GM19438 (cell line): ENCODE data around the gene CDC42BPA.

Experiments
- ATAC-seq: cut with Tn5 transposase; IDR thresholded peaks from one replicate; pipeline ENCODE4 v1.9.1; 2021; ENCODE audit warnings: low read depth; ENCODE audit not compliant: unreplicated experiment

The CDC42BPA gene

DNA sequence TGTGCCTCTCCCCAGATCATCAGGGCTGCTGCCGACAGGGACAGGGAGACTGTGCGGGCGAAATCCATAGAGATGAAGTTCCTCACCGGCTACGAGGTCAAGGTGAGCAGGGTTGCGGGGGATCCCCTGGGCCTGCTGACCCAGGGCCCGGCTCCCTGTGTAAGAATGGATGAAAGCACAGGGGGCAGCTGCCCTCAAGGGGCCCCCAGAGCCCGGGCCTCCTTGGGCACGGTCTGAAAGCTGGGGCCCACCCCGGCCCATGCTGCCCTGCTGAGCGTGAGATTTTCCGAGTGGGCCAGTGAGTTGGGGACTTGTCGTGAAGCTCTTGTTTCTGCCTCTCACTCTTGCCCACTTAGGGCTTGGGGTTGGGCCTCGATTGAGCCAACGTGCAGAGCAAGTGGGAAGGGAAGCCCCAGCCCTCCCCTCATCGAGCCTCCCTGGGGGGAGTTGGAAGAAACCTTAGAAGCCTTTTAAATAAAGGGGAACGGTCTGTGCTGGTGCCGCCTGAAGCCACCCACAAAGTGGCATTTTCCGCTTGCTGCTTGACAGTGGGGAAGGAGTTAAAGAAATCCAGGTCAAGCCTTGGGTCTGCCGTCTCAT is 333.0 kb downstream of the CDC42BPA start:
- ATAC-seq = no peak

DNA sequence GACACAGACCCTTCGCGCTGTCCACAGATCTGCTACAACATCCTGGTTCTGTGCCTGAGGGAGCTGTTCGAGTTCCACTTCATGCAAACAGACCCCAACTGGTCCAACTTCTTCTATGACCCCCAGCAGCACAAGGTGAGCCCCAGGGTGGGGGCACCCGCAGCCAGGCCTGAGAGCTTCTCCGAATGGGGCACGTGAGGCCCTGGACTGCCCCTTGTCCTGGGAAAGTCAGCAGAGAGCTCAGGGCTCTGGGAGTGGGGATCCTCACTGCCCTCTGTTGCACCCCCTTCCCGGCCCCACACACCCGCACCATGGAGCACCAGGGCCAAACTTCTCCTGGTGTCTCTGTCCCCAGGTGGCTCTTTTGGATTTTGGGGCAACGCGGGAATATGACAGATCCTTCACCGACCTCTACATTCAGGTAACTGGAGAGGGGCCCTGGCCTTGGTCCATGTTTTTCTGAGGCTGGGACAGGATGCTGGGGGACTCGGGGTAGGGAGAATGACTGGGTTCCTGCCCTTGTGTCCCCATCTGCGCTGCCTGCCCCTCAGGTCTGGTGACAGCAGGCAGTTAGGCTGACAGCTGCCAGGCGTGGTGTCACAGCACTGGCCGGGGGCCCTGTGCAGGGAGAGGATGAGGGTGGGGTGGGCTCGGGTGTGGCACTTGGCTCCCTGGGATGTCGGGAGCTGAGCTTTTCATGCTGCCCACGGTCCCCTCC is 333.6 kb downstream of the CDC42BPA start:
- ATAC-seq = no peak

DNA sequence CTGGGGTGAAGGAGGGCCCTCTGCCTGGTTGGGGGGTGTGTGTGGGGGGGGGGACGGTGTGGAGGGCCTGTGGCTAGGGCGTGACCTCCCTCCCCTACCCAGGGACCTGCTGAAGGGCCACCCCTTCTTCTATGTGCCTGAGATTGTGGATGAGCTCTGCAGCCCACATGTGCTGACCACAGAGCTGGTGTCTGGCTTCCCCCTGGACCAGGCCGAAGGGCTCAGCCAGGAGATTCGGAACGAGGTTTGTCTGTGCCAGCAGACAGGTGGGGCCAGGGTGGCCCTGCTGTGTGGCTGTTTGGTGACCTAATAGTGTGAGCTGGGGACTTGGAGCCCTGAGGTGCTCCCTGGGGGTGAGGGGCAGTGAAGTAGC is 334.3 kb downstream of the CDC42BPA start:
- no peak for ATAC-seq

DNA sequence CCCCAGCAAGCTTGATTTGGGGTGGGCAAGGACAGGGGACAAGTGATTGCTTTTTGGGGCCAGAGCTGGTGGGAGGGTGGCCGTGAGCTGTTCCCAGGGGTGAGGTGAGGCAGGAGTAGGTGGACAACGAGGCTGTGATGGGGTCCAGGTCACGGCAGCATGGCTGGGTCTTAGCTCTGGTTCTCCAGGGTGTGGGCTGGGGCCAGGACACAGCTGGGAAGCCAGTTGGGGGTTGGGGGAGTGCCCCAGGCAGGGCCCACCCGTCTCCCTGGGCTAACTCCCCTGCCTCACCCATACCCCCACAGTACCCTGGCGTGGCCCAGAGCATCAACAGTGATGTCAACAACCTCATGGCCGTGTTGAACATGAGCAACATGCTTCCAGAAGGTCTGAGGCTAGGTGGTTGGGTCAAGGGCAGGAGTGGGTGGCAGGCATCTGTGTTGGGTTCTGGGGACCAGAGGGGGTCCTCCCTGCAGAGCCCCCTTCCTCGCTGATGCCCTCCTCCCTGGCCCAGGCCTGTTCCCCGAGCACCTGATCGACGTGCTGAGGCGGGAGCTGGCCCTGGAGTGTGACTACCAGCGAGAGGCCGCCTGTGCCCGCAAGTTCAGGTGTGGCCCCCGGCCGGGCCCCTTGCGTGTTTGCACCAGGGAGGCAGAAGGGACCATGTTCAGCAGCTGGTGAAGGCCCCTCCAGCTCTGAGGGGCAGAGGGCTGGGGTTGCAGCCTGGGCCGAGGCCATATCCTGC is 334.9 kb downstream of the CDC42BPA start:
- ATAC-seq = no peak

DNA sequence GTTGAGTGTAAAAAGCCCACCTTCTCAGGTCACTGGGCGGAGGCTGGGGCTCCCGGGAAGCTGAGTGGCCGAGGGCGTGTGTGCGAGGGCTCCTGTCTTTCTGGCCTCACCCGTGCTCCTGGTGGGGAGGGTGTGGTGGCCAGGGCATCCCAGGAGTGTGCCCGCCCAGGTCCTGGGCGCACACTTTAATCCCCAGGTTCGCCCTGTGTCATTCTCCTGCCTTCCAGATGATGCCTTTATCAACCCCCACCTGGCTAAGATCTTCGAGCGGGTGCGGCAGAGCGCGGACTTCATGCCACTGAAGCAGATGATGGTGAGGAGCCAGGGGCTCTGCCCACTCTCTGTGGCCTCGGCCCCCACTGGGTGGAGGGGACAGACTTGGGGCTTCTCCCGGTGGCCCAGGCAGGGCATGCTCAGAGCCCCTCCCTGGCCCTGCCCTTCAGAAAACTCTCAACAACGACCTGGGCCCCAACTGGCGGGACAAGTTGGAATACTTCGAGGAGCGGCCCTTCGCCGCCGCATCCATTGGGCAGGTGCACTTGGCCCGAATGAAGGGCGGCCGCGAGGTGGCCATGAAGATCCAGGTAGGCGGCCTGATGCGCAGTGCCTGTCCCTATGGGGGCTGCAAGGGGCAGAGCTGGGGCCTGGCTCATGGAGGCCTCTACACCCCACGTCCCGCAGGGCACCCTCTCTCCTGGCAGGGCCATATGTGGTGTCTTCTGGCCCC is 335.7 kb downstream of the CDC42BPA start:
- no peak for ATAC-seq

DNA sequence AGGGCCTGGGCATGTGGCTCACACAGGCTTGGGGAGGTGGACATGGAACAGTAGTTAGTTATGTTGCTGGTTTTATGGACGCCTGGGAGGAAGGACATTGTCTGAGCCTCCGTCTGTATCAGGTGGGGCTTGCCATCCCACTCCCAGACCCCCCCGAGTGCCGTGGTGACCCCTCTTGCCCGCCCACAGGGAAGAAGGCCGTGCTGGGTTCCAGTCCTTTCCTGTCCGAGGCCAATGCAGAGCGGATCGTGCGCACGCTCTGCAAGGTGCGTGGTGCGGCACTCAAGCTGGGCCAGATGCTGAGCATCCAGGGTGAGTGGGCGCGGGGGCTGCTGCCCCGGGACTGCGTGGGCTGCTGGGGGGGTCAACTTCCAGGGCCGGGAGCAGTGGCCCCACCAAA is 336.5 kb downstream of the CDC42BPA start:
- no peak for ATAC-seq

DNA sequence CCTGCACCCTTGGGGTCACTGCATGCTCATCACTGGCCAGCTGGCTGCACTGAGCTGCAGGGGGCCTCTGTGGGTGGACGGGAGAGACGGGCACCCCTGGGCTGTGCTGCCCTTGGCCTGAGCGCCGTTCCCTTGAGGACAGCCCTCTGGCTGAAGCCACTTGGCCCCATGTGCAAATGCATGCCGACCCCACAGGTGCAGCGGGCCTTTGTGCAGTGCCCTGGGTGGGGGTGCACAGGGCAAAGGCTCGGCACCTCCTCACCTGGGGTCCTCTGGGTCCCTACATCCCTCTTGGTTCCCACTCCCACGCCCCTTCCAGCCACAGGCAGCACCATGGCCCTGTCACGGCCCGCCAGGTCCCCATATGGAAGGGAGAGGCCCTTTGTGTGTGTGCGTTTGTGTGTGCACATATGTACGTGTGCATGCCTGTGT is 336.9 kb downstream of the CDC42BPA start:
- ATAC-seq = no peak

DNA sequence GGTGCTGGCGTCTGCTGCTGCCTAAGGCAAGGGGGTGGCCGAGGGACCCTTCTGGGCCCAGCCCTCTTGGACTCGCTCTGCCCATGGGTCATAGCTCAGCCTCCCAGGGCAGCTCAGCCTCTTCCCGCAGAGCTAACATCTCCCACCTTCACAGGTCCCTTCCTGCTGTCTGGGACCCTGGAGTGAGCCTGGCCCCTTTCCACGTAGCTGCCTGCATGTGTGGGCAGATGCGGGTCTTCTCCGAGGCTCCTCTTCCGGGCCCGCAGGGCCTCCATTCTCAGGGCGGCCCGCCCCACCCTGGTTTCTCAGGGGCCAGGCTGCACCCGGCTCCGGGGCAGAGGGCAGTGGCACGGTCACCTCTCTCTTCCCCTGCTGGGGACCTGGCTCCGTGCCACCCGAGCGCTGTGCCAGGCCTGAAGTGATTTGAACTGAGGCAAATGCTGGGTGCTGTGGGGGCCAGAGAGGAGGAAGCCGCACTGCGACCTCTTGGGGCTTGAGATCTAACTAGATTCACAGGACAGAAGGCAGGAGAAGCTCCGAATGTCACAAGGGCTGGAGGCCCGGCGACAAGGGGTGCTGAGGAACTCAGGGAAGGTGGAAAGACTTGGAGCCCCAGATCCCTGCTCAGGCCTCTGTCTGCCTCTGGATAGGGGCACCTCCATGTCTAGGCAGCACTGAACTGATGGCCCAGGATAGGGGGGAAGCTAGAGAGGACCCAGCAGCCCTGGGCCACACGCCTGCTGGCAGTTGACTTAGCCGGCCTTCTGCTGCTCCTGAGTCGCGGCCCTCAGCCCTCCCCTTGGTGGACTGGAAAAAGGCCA is 337.5 kb downstream of the CDC42BPA start:
- ATAC-seq = no peak

DNA sequence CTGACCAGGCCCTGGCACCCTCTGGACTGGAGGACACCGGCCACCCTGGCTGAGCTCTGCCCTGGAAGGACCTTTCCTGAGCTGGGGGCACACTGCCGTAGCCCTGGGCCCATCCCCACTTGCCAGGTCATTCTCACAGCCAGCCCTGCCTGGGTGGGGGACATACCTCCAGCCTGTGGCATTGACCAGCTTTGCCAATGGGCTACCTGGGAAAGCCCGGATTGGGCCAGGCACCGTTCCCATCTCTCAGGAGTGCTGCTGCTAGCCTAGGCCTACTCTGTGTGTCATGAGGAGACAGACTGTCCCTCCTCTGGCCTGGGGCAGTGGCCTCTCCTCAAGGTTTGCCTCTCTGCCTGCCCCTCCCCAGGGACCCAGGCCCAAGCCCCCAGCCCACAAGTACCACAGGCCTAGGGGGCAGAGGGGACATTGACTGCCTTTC is 338.2 kb downstream of the CDC42BPA start:
- no peak for ATAC-seq

DNA sequence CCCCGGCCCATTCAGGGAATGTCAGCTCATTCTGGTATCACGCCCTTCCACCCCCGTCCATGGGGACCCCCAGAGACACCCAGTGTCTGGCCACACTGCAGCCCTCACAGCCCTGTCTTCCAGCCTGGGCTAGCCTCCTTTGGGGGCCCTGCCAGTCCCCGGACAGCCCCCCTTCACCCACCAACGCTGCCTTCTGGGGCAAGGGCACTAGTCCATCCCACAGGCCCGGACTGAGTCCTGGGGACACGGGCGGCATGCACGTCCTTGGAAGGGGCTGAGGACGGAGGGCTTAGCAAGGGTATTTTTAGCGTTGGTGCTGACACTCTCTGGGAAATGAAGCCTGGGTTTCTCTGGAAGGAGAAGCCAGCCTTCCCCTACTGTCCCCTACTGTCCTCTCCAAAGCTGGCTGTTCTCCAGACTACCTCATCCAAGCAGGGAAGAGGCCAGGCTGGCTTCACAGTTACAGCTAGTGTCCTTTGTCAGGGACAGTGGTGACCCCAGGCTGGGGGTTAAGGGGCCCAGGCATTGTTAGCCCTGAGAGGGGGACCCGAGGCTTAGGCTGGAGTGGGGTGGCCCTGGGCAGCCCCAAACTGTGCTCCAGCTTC is 338.7 kb downstream of the CDC42BPA start:
- no peak for ATAC-seq

DNA sequence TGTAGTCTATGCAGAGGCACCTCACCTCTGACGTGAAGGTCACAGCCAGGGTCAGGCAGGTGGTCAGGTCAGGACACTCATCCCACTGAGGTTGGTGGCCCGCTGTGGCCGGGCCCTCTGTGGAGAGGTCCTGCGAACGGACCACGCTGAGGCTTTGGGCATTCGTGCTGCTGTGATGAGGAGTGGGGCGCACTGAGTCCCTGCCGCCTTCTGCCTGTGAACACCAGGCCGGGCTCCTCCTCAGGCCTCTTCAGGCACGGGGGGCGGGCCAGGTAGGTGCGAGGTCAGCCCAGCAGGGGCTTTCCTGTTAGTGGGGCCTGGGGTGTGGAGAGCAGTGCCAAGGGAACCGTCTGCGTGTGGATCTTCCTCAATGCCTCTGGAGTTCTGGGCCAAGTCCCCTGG is 339.2 kb downstream of the CDC42BPA start:
- no peak for ATAC-seq

DNA sequence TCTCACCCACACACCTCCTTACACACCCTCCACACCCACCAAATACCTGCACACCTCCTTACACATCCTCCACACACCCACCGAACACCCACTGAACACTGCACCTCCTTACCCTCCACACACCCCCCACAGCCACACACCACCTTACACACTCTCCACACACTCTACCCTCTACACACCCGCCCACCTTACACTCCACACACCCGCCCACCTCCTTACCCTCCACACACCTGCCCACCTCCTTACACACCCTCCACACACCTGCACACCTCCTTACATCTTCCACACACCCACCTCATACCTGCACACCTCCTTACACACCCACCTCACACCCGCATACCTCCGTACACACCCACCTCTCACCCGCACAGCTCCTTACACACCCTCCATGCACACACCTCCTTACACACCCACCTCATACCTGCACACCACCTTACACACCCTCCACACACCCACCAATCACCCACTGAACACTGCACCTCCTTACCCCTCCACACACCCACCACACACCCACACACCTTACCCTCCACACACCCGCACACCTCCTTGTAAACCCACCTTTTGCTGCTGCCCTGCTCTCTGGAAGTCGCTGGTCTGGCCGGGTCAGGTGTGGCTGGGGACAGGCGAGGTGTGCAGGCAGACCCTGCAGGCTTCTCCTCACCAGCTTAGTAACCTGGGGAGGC is 339.7 kb downstream of the CDC42BPA start:
- ATAC-seq = no peak

DNA sequence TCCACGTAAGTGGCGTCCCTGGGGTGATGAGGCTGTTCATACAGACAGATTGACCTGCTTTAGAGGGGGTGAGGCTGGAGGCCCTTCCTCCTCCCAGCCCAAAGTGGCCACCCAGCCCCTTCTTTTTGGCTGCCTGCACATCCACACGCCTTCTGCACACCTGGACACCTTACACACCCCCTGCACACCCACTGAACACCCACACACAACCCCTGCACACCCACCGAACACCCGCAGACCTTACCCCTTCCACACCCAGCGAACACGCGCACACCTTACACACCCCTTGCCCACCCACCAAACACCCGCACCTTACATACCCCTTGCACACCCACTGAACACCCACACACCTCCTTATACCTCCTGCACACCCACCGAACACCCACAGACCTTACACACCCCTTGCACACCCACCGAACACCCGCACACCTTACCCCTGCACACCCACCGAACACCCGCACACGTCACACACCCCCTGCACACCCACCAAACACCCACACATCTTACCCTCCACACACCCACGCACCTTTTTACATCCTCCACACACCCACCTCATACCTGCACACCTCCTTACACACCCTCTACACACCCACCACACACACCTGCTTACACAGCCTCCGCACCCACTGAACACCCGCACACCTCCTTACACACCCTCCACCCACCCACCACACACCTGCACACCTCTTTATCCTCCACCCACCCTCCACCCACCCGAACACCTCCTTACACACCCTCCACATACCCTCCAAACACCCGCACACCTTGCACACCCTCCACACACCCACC is 340.5 kb downstream of the CDC42BPA start:
- no peak for ATAC-seq

DNA sequence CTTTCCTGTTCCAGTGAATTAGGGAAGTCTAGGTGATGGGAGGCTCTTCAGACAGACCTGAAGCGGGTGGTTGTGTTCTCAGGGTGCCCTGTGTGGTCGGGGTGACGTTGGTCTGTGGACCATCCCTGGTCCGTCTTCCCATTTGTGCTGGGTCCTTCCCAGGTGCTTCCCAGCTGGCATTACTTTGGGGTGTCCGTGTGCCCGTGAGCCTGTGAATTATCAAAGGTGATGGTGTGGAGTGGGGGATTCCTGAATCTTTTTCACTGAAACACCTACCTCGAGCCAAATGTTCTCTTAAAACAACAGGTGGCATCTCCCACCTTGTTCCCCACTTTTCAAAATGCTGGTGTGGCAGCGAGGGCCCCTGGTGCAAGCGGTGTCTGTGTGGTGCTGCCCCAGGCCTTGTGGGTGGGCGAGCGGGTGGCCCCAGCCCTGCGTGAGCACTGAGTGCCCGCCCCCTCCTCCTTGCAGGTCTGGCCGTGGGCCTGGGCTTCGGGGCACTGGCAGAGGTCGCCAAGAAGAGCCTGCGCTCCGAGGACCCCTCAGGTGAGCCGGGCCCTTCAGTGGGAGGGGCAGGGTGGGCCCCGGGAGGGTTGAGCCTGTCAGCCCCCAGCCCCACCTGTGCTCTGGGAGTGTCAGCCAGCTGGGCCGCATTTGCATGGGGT is 341.2 kb downstream of the CDC42BPA start:
- ATAC-seq = no peak

DNA sequence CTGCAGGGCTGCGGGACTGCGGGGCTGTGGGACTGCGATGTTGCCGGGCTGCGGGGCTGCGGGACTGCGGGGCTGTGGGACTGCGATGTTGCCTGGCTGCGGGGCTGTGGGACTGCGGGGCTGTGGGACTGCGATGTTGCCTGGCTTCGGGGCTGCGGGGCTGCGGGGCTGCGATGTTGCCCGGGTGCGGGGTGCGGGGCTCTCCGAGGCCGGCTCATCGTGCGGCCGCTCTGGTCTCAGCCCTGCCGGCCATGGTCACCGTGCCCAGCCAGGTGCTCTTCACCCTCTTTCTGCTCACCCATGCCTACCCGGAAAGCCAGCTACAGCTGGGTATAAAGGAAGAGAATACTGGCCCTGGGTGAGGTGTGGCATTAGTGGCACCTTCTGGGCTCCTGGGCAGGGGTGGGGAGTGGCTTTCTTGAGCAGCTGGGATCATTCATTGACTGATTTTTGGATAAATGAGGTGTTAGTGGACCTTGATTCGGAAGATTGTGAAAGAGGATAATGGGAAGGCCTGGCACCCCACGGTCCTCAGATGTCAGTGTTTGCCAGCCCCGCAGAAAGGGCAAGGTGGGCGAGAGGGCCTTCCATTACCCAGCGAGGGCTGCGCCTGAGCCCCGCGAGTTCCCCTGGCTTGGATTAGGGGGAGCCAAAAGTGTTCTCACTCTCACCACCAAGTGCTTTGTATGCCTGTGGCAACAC is 341.9 kb downstream of the CDC42BPA start:
- ATAC-seq = no peak

DNA sequence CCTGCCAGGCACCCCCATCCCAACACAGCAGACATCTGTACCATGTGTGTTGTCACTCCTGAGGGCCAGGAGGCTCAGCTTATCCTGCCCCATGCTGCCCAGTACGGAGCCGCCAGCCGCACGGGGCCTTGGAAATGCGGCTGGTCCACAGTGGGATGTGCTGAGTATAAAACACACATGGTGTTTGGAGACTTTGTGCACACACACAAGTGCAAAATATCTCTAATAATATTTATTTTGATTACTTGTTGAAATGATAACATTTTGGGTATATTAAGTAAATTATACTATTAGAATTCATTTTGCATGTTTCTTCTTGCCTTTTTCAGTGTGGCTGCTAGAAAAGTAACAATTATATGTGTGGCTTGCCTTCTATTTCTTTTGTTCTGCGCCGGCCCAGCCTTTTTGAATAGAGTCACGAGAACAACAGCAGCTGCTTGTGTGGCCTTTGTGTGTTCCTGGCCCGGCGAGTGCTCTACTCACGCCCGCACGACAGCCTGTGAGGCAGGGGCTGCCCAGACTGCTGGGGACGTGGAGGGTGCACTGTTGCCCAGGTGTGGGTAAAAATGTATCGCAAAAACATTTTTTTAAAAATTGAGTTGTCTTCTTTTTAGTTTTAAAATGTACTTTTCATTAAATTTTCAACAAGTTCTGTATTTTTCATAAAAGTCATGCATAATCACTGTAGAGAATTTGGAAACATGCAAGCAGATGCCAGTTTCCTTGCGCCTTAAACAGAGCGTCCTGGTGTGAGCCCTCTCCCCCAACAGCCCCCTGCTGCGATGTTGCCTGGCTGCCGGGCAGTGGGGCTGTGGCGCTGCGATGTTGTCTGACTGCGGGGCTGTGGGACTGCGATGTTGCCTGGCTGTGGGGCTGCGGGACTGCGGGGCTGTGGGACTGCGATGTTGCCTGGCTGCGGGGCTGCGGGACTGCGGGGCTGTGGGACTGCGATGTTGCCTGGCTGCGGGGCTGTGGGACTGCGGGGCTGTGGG is 342.7 kb downstream of the CDC42BPA start:
- no peak for ATAC-seq
